ENCODE measurements around the gene RAB20. TPM values are rescaled to one million over a fixed set of nuclear protein-coding genes. Genes with fewer than 3 reads are reported as not detected.
"Not testable (repeated sequence)": the region's sequence is repeated elsewhere in the genome, so short reads cannot be mapped to it uniquely, and the experiment has no call there.

RAB20 gene
- total RNA-seq, 3 donors from 2014 or later, result 1.2 to 1.4 (median 1.4) TPM

- DNase-seq (no peak), ATAC-seq (no peak)
- Mint-ChIP-seq H3K4me3 (no peak overlapping the region), H3K36me3 (ENCODE audit: insufficient read depth) (no peaks in the 10 kb centered on the region), H3K4me1 (ENCODE audit: low read depth) (no peaks in the 10 kb centered on the region), H3K27me3 (ENCODE audit: low read depth) (no peaks in the 10 kb centered on the region), H3K9me3 (peaks cover 4% of the 10 kb centered on the region)
Observed at GRCh38 chr13:110495881-110496280, 65.6 kb downstream of the RAB20 start.

- no peaks in the 10 kb centered on the region for H3K27me3 Mint-ChIP-seq (ENCODE audit: low read depth)
- no peak overlapping the region for H3K4me3 Mint-ChIP-seq
- no peaks in the 10 kb centered on the region for H3K36me3 Mint-ChIP-seq (ENCODE audit: insufficient read depth)
- no peaks in the 10 kb centered on the region for H3K4me1 Mint-ChIP-seq (ENCODE audit: low read depth)
- H3K9me3 Mint-ChIP-seq, result peaks cover 4% of the 10 kb centered on the region
- no peak for ATAC-seq
- no peak for DNase-seq
Observed at GRCh38 chr13:110495376-110495775, 66.1 kb downstream of the RAB20 start.

GRCh38 chr13:110493613-110494012 lies 67.9 kb downstream of the RAB20 start:
- Mint-ChIP-seq H3K4me1 (ENCODE audit: low read depth) (no peaks in the 10 kb centered on the region), H3K36me3 (ENCODE audit: insufficient read depth) (no peaks in the 10 kb centered on the region), H3K27me3 (ENCODE audit: low read depth) (no peaks in the 10 kb centered on the region), H3K9me3 (no peaks in the 10 kb centered on the region), H3K4me3 (no peak overlapping the region)
- DNase-seq (no peak), ATAC-seq (no peak)

- no peak for DNase-seq
Observed at GRCh38 chr13:110492679-110493593, 68.6 kb downstream of the RAB20 start.

GRCh38 chr13:110491869-110492678 lies 69.4 kb downstream of the RAB20 start:
- no peaks in the 10 kb centered on the region for H3K4me1 Mint-ChIP-seq (ENCODE audit: low read depth)
- H3K4me3 Mint-ChIP-seq, result no peak overlapping the region
- no peaks in the 10 kb centered on the region for H3K9me3 Mint-ChIP-seq
- no peaks in the 10 kb centered on the region for H3K36me3 Mint-ChIP-seq (ENCODE audit: insufficient read depth)
- DNase-seq (no peak), ATAC-seq (no peak)
- no peaks in the 10 kb centered on the region for H3K27me3 Mint-ChIP-seq (ENCODE audit: low read depth)

More at GRCh38 chr13:110492679-110493593, 68.6 kb downstream of the RAB20 start:
- no peaks in the 10 kb centered on the region for H3K4me1 Mint-ChIP-seq (ENCODE audit: low read depth)
- ATAC-seq, result no peak
- no peak overlapping the region for H3K4me3 Mint-ChIP-seq
- no peaks in the 10 kb centered on the region for H3K36me3 Mint-ChIP-seq (ENCODE audit: insufficient read depth)
- no peaks in the 10 kb centered on the region for H3K27me3 Mint-ChIP-seq (ENCODE audit: low read depth)
- H3K9me3 Mint-ChIP-seq, result no peaks in the 10 kb centered on the region

- H3K36me3 Mint-ChIP-seq (ENCODE audit: insufficient read depth), result no peaks in the 10 kb centered on the region
- no peaks in the 10 kb centered on the region for H3K9me3 Mint-ChIP-seq
- DNase-seq, result no peak
- no peaks in the 10 kb centered on the region for H3K27me3 Mint-ChIP-seq (ENCODE audit: low read depth)
- no peak overlapping the region for H3K4me3 Mint-ChIP-seq
- no peaks in the 10 kb centered on the region for H3K4me1 Mint-ChIP-seq (ENCODE audit: low read depth)
- no peak for ATAC-seq
Observed at GRCh38 chr13:110490009-110490770, 71.3 kb downstream of the RAB20 start.

GRCh38 chr13:110486880-110487279 lies 74.6 kb downstream of the RAB20 start:
- H3K36me3 Mint-ChIP-seq (ENCODE audit: insufficient read depth); ATAC-seq; H3K27me3 Mint-ChIP-seq (ENCODE audit: low read depth); H3K9me3 Mint-ChIP-seq; DNase-seq; H3K4me3 Mint-ChIP-seq; H3K4me1 Mint-ChIP-seq (ENCODE audit: low read depth): not testable (repeated sequence)

- Mint-ChIP-seq H3K27me3 (ENCODE audit: low read depth) (peaks cover 2% of the 10 kb centered on the region), H3K4me3 (no peak overlapping the region), H3K36me3 (ENCODE audit: insufficient read depth) (no peaks in the 10 kb centered on the region), H3K9me3 (no peaks in the 10 kb centered on the region), H3K4me1 (ENCODE audit: low read depth) (no peaks in the 10 kb centered on the region)
- ATAC-seq, result no peak
- DNase-seq, result no peak
Observed at GRCh38 chr13:110486061-110486715, 75.3 kb downstream of the RAB20 start.

GRCh38 chr13:110485604-110486003 lies 75.9 kb downstream of the RAB20 start:
- Mint-ChIP-seq H3K4me3 (no peak overlapping the region), H3K4me1 (ENCODE audit: low read depth) (no peaks in the 10 kb centered on the region), H3K36me3 (ENCODE audit: insufficient read depth) (no peaks in the 10 kb centered on the region), H3K9me3 (no peaks in the 10 kb centered on the region), H3K27me3 (ENCODE audit: low read depth) (peaks cover 2% of the 10 kb centered on the region)
- no peak for ATAC-seq
- DNase-seq, result no peak

GRCh38 chr13:110484290-110485048 lies 77.1 kb downstream of the RAB20 start:
- H3K27me3 Mint-ChIP-seq (ENCODE audit: low read depth), result peaks cover 2% of the 10 kb centered on the region
- no peaks in the 10 kb centered on the region for H3K4me1 Mint-ChIP-seq (ENCODE audit: low read depth)
- DNase-seq (no peak), ATAC-seq (no peak)
- no peaks in the 10 kb centered on the region for H3K36me3 Mint-ChIP-seq (ENCODE audit: insufficient read depth)
- no peaks in the 10 kb centered on the region for H3K9me3 Mint-ChIP-seq
- no peak overlapping the region for H3K4me3 Mint-ChIP-seq

- H3K27me3 Mint-ChIP-seq (ENCODE audit: low read depth), result peaks cover 2% of the 10 kb centered on the region
- no peaks in the 10 kb centered on the region for H3K36me3 Mint-ChIP-seq (ENCODE audit: insufficient read depth)
- H3K4me1 Mint-ChIP-seq (ENCODE audit: low read depth), result no peaks in the 10 kb centered on the region
Observed at GRCh38 chr13:110483386-110483968, 78.0 kb downstream of the RAB20 start.

GRCh38 chr13:110480161-110480560 lies 81.4 kb downstream of the RAB20 start:
- no peak for ATAC-seq
- no peak for DNase-seq
- Mint-ChIP-seq H3K36me3 (ENCODE audit: insufficient read depth) (no peaks in the 10 kb centered on the region), H3K4me3 (no peak overlapping the region), H3K27me3 (ENCODE audit: low read depth) (peaks cover 2% of the 10 kb centered on the region), H3K4me1 (ENCODE audit: low read depth) (no peaks in the 10 kb centered on the region), H3K9me3 (no peaks in the 10 kb centered on the region)

More at GRCh38 chr13:110483386-110483968, 78.0 kb downstream of the RAB20 start:
- Mint-ChIP-seq H3K4me3 (no peak overlapping the region), H3K9me3 (no peaks in the 10 kb centered on the region)
- DNase-seq (no peak), ATAC-seq (no peak)

GRCh38 chr13:110479648-110480047 lies 81.9 kb downstream of the RAB20 start:
- Mint-ChIP-seq H3K9me3 (no peaks in the 10 kb centered on the region), H3K27me3 (ENCODE audit: low read depth) (peaks cover 2% of the 10 kb centered on the region), H3K4me1 (ENCODE audit: low read depth) (peaks cover 2% of the 10 kb centered on the region), H3K36me3 (ENCODE audit: insufficient read depth) (no peaks in the 10 kb centered on the region), H3K4me3 (no peak overlapping the region)
- no peak for DNase-seq
- no peak for ATAC-seq
